UCSD-AML1 (cell line): ENCODE measurements around the gene PTGES3L.
"Not testable (repeated sequence)": the region's sequence is repeated elsewhere in the genome, so short reads cannot be mapped to it uniquely, and the experiment has no call there.

ENCODE experiments used
- DNase-seq: peaks from one replicate; lab custom pipeline; 2025; ENCODE audit not compliant: unreplicated experiment; lab: John Stamatoyannopoulos, UW

PTGES3L gene

GRCh38 chr17:43014649-43015542 is 35.0 kb upstream of the PTGES3L start:
- no peak for DNase-seq

GRCh38 chr17:43014020-43014648 is 34.3 kb upstream of the PTGES3L start:
- DNase-seq: no peak

- DNase-seq: no peak
Observed at GRCh38 chr17:43013296-43013695, 33.4 kb upstream of the PTGES3L start.

- DNase-seq: no peak
Observed at GRCh38 chr17:43011728-43012472, 32.0 kb upstream of the PTGES3L start.

- DNase-seq: no peak
Observed at GRCh38 chr17:43010667-43011308, 30.9 kb upstream of the PTGES3L start.

- peak; percentile 84 for DNase-seq
Observed at GRCh38 chr17:43006639-43007551, 27.0 kb upstream of the PTGES3L start, which contains the start of gene IFI35. TSS of gene IFI35 (plus strand) at chr17:43006784. CDS start at chr17:43006948, 164 bp downstream.

- DNase-seq: no peak
Observed at GRCh38 chr17:43003542-43004172, 23.8 kb upstream of the PTGES3L start.

GRCh38 chr17:43000894-43001293 is 21.0 kb upstream of the PTGES3L start:
- not testable (repeated sequence) for DNase-seq

GRCh38 chr17:42999003-42999525 is 19.2 kb upstream of the PTGES3L start:
- no peak for DNase-seq

- DNase-seq: peak; percentile 98
Observed at GRCh38 chr17:42997984-42998938, 18.4 kb upstream of the PTGES3L start, which contains the start of gene RPL27. TSS of gene RPL27 (plus strand) at chr17:42998419. CDS start at chr17:42998751, 332 bp downstream.

GRCh38 chr17:42997390-42997983 is 17.6 kb upstream of the PTGES3L start:
- DNase-seq: no peak

GRCh38 chr17:42993913-42994312 is 14.0 kb upstream of the PTGES3L start:
- not testable (repeated sequence) for DNase-seq

- DNase-seq: no peak
Observed at GRCh38 chr17:42992872-42993271, 13.0 kb upstream of the PTGES3L start.

- DNase-seq: no peak
Observed at GRCh38 chr17:42991471-42991870, 11.6 kb upstream of the PTGES3L start.

- DNase-seq: no peak
Observed at GRCh38 chr17:42989726-42990652, 10.1 kb upstream of the PTGES3L start.

- DNase-seq: no peak
Observed at GRCh38 chr17:42989141-42989540, 9.3 kb upstream of the PTGES3L start.

- DNase-seq: no peak
Observed at GRCh38 chr17:42985225-42985624, 5.3 kb upstream of the PTGES3L start.
